ENCODE data around the gene PTGS1.
"Not testable (repeated sequence)": the region's sequence is repeated elsewhere in the genome, so short reads cannot be mapped to it uniquely, and the experiment has no call there.

The PTGS1 gene

DNA sequence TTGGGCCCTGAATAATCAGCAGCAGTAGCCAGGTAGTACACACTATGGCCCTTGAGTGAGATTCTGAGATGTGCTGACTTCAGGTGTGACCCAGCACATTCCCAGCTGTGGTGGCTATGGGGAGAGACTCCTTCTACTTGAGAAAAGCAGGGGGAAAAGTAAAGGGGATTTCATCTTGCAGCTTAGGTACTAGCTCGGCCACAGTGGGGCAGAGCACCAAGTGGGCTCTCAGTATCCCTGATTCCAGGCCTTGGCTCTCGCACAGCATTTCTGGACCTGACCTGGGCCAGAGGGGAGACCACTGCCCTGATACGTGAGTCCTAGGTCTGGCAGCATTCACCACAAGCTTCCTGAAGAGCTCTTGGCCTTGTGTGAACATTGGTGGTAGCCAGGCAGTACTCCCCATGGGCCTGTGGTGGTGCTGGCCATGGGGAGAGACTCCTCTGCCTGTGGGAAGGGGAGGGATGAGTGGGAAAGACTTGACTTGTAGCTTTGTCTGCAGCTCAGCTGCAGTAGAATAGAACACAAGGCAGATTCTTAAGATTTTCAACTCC lies 27.6 kb downstream of the PTGS1 start:
- no peak for DNase-seq (ENCODE audit: extremely low read depth, insufficient read length)
- no peaks in the 10 kb centered on the region for H3K27me3 ChIP-seq (replicated peaks; ENCODE audit: control insufficient read depth, insufficient read depth, low read length)
- H3K4me3 ChIP-seq (replicated peaks; ENCODE audit: low read depth, low read length), result no peak overlapping the region
- no peaks in the 10 kb centered on the region for H3K36me3 ChIP-seq (ENCODE audit: control insufficient read depth, insufficient read depth, low read length)
- TF ChIP-seq, protein P1, sequence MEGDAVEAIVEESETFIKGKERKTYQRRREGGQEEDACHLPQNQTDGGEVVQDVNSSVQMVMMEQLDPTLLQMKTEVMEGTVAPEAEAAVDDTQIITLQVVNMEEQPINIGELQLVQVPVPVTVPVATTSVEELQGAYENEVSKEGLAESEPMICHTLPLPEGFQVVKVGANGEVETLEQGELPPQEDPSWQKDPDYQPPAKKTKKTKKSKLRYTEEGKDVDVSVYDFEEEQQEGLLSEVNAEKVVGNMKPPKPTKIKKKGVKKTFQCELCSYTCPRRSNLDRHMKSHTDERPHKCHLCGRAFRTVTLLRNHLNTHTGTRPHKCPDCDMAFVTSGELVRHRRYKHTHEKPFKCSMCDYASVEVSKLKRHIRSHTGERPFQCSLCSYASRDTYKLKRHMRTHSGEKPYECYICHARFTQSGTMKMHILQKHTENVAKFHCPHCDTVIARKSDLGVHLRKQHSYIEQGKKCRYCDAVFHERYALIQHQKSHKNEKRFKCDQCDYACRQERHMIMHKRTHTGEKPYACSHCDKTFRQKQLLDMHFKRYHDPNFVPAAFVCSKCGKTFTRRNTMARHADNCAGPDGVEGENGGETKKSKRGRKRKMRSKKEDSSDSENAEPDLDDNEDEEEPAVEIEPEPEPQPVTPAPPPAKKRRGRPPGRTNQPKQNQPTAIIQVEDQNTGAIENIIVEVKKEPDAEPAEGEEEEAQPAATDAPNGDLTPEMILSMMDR (IDR thresholded peaks at IDR 0.05; ENCODE audit: insufficient read depth, low read length, poor library complexity, severe bottlenecking), result no peak

DNA sequence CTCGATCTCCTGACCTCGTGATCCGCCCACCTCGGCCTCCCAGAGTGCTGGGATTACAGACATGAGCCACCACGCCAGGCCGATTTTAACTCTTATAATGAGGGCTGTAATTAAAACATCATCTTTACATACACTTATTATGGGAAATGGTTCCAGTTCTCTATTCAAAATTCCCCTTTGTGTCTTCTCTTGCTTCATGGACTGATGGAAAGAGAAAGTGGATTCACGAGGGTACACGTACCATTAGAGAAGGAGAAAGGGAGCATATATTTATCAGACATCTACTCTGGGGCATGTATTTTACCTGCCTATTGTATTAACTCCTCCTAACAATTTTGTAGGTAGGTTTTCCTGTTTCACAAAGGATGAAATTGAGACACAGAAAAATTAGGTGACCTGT lies 31.1 kb downstream of the PTGS1 start:
- Histone ChIP-seq H3K4me3 (replicated peaks; ENCODE audit: low read depth, low read length) (no peak overlapping the region), H3K27me3 (replicated peaks; ENCODE audit: control insufficient read depth, insufficient read depth, low read length) (no peaks in the 10 kb centered on the region), H3K36me3 (ENCODE audit: control insufficient read depth, insufficient read depth, low read length) (no peaks in the 10 kb centered on the region)
- TF ChIP-seq, protein P1 (IDR thresholded peaks at IDR 0.05; ENCODE audit: insufficient read depth, low read length, poor library complexity, severe bottlenecking), result no peak
- DNase-seq (ENCODE audit: extremely low read depth, insufficient read length), result no peak

DNA sequence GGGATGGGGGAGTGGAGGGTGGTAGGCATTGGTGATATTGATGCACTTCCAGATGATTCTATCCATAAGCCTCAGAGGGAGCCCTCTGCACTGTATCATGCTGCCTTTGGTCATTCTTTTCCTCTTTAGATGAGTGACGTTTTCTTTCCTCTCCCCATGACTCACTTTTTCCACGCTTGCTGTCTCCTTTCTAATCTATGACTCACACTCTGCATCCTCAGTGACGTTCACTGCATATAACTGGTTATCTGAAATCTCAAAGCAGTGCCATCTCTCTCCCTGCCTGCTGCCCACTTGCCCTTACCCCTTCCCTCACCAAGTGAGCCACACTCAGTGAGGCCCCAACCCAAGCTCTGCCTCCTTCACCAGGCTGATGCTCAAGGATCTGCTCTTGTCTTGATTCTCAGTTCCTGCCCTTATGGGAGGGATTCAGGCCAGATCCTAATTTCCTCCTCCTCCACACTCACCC lies 31.6 kb downstream of the PTGS1 start:
- H3K36me3 ChIP-seq (ENCODE audit: control insufficient read depth, insufficient read depth, low read length), result no peaks in the 10 kb centered on the region
- TF ChIP-seq, protein P1 (IDR thresholded peaks at IDR 0.05; ENCODE audit: insufficient read depth, low read length, poor library complexity, severe bottlenecking), result no peak
- no peak overlapping the region for H3K4me3 ChIP-seq (replicated peaks; ENCODE audit: low read depth, low read length)
- DNase-seq (ENCODE audit: extremely low read depth, insufficient read length), result no peak
- H3K27me3 ChIP-seq (replicated peaks; ENCODE audit: control insufficient read depth, insufficient read depth, low read length), result no peaks in the 10 kb centered on the region

DNA sequence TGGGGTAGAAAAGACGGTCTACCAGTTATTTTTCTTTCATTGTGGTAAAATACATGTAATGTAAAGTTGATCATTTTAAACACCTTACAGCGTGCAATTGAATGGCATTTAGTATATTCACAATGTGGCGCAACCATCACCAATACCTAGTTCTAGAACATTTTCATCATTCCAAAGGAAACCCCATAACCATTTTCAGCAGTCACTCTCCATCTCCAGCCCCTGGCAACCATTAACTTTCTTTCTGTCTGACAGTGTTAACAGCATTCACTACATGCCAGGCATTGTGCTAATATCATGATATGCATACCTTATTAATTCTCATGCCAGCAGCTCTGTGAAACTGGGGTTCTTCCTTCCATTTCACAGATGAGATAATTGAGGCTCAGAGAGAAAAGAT lies 32.0 kb downstream of the PTGS1 start:
- TF ChIP-seq, protein P1 (IDR thresholded peaks at IDR 0.05; ENCODE audit: insufficient read depth, low read length, poor library complexity, severe bottlenecking), result no peak
- DNase-seq (ENCODE audit: extremely low read depth, insufficient read length), result no peak
- H3K36me3 ChIP-seq (ENCODE audit: control insufficient read depth, insufficient read depth, low read length), result no peaks in the 10 kb centered on the region
- no peak overlapping the region for H3K4me3 ChIP-seq (replicated peaks; ENCODE audit: low read depth, low read length)
- no peaks in the 10 kb centered on the region for H3K27me3 ChIP-seq (replicated peaks; ENCODE audit: control insufficient read depth, insufficient read depth, low read length)

DNA sequence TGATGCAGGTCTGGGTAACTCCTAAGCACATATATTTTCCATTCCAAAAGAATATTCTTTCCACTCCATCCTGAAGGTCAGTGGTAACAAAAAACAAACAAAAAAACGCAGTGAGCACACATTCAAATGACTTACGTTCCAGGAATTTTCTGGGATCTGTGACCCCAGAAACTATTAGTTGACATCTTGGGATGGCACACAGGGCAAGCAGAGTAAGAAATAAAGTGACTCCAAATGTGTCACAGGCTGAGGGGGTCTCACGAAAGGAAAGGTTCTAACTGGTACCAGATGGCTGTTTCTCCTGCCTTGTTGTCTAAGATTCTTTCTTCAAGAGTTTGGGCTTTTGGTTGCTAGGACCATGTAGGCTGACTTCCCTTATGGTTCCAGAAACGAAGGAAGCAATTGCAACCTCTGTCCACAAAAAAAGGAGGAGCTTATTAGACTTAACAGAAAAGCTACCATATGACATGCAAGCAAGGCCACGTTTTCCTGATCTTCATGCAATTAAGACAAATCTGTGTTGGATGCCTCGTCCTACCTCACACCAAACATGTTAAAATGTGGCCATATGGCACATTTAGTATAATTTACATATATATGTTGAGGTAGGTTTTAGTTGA lies 32.7 kb downstream of the PTGS1 start:
- Histone ChIP-seq H3K27me3 (replicated peaks; ENCODE audit: control insufficient read depth, insufficient read depth, low read length) (no peaks in the 10 kb centered on the region), H3K36me3 (ENCODE audit: control insufficient read depth, insufficient read depth, low read length) (no peaks in the 10 kb centered on the region), H3K4me3 (replicated peaks; ENCODE audit: low read depth, low read length) (no peak overlapping the region)
- TF ChIP-seq, protein P1 (IDR thresholded peaks at IDR 0.05; ENCODE audit: insufficient read depth, low read length, poor library complexity, severe bottlenecking), result no peak
- DNase-seq (ENCODE audit: extremely low read depth, insufficient read length), result no peak

GRCh38 chr9:122405304-122406069 lies 34.7 kb downstream of the PTGS1 start:
- H3K27me3 ChIP-seq (replicated peaks; ENCODE audit: control insufficient read depth, insufficient read depth, low read length); H3K4me3 ChIP-seq (replicated peaks; ENCODE audit: low read depth, low read length); H3K36me3 ChIP-seq (ENCODE audit: control insufficient read depth, insufficient read depth, low read length); DNase-seq (ENCODE audit: extremely low read depth, insufficient read length): not testable (repeated sequence)

Measured in GM06990 (cell line).